ENCODE results near the gene NTF3. TPM values are rescaled to one million over a fixed set of nuclear protein-coding genes. Genes with fewer than 3 reads are reported as not detected.

NTF3 gene
- 0.46 TPM for total RNA-seq

DNA sequence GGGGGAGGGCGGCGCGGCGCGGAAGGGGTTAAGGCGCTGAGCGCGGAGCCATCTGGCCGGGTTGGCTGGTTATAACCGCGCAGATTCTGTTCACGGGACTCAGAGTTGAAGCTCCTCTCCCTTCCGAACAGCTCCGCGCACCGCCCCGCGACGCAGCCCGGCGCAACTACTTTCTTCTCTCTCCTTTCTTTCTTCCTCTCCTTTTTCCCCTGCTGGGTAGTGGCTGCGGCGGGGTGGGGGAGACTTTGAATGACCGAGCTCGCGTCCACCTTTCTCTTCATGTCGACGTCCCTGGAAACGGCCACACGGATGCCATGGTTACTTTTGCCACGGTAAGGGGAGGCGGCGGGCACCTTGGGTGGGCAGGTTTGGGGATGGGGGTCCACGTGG, at the start of gene NTF3:
NTF3 (plus strand) TSS at position 98 of the 390 bp plus-strand sequence; CDS start at position 315, 217 bp downstream.
- no peak for DNase-seq (ENCODE audit: low spot score)

DNA sequence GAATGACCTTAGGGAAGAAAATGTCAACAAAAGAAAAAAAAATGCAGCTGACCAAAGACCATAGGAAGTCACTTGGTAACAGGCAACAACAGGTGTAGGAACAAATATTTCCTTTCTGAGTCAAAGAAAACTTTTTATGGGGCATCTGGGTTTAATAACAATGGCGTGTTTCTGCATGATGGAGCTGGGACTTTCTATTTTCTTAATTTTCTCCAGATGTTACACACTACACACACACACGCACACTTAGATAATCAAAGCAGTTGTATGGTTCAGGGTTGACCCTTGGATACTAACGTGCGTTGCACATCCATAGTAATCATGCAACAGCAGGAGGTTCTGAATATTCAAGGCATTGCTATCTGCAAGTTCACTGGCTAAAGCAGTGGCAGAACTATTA, 47.9 kb upstream of the NTF3 start:
- DNase-seq (ENCODE audit: low spot score) = no peak

DNA sequence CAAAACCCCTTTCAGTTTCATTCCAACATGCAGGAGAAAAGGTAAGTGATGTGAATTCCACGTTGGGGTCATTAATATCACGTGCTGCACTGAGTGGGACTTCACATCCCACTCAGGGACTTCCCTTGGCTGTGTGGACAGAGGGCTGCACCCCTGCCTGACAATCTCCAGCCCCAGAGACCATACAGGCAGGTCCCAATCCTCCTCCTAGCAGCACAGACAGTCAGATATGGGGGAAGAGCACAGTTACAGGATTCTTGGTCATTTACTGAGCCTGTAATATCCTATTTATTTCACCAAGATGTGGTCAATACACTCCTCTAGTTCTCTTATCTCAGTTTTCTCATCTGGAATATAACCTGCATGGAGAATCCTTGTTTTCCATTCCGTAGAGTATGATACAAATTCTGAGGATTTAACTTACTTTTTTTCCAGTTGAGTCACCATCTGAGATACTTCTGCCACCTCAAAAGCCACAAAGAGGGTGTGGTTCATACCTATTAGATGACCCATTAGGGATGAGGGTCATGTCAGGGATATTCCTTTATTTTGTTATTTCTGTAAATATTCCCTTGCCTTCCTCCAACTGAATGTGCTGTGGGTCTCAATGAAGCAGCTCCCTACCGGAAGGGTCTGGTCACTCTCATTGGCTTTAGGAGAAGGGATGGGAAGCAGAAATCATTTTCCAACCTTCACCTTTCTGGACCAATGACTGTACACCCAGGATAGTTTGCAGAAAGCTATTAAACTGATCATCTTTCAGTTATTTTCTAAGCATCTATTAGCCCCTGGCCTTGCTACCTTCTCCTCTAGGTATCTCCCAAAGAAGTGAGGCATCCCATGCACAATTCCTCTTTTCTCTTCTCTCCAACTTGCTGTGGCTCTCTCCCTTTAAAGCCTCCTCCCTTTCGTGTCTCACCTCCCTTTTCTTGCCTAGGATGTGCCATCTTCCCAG, 43.0 kb upstream of the NTF3 start:
- DNase-seq (ENCODE audit: low spot score) = no peak

GRCh38 chr12:5390174-5390799, 41.6 kb upstream of the NTF3 start:
- DNase-seq (ENCODE audit: low spot score) = no peak

GRCh38 chr12:5391653-5392052, 40.3 kb upstream of the NTF3 start:
- no peak for DNase-seq (ENCODE audit: low spot score)

DNA sequence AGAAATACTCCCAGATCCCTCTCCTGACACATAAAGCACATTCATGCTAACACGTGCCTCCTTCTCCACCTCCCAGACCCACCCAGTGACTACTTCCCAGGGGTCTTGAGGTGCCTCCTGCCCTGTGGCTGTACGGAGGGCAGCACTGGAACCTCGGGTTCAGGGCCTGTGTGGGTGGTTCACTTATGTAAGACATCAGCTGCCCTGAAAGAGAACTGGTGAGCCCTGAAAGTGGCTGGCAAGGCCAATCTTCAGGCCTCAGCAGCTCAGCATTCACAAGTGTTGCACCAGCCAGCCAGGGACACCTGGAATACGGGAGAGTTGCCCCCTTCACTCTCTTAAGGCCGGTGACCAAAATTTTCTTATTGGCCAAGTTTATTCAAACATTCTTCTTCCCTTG, 38.9 kb upstream of the NTF3 start:
- DNase-seq (ENCODE audit: low spot score) = no peak

GRCh38 chr12:5395443-5396271, 36.3 kb upstream of the NTF3 start:
- no peak for DNase-seq (ENCODE audit: low spot score)

DNA sequence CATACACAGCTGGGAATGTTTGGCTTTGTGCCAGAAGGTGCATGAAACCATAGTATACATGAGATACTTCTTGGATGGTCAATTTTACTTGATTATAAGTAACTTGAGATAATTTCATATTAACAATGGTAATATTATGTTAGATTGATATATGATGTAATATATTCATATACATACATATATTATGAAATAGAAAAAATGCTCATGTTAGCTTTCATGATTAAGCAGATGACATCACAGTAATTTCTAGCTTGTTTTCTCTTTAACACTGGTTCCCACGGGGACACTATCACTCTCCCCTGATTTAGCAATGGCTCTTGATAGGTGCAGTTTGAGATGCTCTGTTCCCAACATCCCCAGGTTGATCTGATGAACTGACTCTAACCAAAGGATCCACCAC, 35.4 kb upstream of the NTF3 start:
- no peak for DNase-seq (ENCODE audit: low spot score)

GRCh38 chr12:5399266-5399665, 32.6 kb upstream of the NTF3 start:
- DNase-seq (ENCODE audit: low spot score) = no peak

- no peak for DNase-seq (ENCODE audit: low spot score)
Measured at GRCh38 chr12:5402009-5402935, 29.6 kb upstream of the NTF3 start.

GRCh38 chr12:5403411-5403810, 28.5 kb upstream of the NTF3 start:
- no peak for DNase-seq (ENCODE audit: low spot score)

DNA sequence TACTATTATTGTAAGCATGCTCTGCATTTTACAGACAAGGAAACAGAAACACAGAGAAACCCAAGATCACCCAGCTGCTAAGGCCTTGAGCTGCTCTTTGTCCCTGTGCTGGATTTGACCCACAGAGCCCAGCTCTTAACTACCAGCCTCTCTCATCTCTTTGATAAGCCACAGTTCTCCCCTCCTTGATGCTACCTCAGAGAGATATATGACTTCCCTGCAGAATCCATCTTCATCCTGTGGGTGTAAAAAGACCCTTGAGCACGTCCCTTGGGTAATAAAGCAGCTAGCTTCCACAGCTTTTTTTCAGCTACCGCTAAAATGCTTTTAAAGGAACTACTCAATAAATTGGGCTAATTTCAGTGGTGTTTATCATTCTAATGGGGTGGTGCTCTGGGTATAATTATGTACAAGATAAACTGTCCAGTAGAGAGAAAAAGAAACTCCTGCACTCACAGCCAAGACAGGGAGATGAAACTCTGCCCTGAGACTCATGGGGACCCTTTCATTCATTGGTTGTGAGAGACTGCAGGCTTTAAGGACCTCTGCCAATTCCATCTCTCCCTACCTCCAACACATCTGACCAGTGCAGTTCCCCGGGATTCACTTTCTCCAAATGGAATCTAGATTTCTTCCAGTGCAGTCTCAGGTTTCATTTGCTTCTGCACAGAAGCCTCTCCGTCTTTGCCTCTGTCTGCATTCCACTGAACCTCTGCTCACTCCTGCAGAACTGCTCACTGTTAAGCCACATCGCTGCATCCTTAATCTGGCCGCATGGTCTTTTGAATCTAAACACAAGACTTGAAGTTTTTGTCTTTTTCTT, 24.7 kb upstream of the NTF3 start:
- DNase-seq (ENCODE audit: low spot score) = no peak

GRCh38 chr12:5409619-5410018, 22.3 kb upstream of the NTF3 start:
- DNase-seq (ENCODE audit: low spot score) = no peak

- no peak for DNase-seq (ENCODE audit: low spot score)
Measured at GRCh38 chr12:5416571-5416970, 15.3 kb upstream of the NTF3 start.

DNA sequence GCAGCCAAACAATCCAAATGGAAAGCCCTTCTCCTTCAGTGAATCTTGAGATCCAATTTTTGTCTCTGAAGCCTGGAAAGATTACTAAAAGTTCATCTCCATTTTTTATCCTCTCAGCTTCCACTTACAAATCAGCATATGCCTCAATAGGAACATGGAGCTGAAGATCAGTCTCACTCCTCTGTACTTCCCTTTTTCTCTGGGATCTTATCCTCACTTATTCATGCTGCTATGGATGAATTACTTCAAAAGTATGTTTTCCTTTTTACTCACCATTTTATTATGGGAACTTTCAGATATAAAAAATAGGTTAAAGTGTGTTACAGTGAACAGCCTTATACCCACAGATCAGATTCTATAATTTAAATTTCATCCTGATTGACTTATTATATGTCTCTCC, 14.4 kb upstream of the NTF3 start:
- DNase-seq (ENCODE audit: low spot score) = no peak

- DNase-seq (ENCODE audit: low spot score) = no peak
Measured at GRCh38 chr12:5428332-5429221, 3.3 kb upstream of the NTF3 start.

GRCh38 chr12:5429741-5430557, 2.0 kb upstream of the NTF3 start:
- DNase-seq (ENCODE audit: low spot score) = no peak
